Activated CD8-positive, alpha-beta memory T cell treated with anti-CD3 and anti-CD28 coated beads, Interleukin-2, amount 50 U/mL, for 1 hour (primary cell): ENCODE results near the gene CIITA.
"Not testable (repeated sequence)": the region's sequence is repeated elsewhere in the genome, so short reads cannot be mapped to it uniquely, and the experiment has no call there.

Experiments used
- DNase-seq: peaks from one replicate; pipeline ENCODE4 v3.0.0-alpha.2; 2020; ENCODE audit errors: extremely low read depth

Gene CIITA

DNA sequence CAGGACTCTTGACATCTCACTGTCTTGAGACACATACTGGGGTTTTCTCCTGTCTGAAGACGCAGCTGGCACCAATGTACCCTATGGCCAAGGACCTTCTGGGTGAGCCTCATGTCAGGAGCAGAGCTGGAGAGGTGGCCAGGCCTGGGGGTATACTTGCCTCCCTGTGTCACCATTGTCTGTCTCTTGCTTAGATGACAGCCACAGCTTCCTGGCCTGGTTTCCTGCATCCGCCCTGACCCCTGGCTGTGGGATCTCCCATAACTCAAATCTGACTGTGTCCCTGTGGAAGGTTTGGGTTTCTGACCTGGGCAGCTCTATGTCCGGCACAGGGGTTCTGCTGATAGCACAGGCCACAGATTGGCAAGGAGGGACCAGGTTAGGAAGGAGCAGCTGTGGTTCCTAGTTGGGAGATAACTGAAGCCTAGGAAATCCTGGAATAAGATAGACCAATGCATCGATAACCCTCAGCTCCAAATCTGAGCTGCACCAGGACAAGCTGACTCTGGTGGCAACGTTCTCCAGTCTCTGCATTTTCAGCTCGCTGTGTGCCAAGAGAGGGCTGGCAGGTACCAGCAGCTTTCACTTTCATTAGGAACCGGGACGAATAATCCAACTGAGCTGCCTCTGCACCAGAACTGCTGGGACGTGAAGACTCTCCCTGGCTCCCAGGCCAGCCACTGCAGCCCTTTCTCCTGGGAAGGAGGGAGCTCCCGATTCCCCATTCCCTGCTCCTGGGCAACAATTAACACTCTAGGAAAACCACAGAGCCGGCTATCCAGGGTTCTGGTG, 60.3 kb downstream of the CIITA start:
- DNase-seq = no peak

GRCh38 chr16:10938321-10938720, 61.3 kb downstream of the CIITA start:
- DNase-seq = no peak

- no peak for DNase-seq
Measured at GRCh38 chr16:10938796-10939648, 62.0 kb downstream of the CIITA start.

GRCh38 chr16:10939649-10940234, 62.7 kb downstream of the CIITA start:
- no peak for DNase-seq

DNA sequence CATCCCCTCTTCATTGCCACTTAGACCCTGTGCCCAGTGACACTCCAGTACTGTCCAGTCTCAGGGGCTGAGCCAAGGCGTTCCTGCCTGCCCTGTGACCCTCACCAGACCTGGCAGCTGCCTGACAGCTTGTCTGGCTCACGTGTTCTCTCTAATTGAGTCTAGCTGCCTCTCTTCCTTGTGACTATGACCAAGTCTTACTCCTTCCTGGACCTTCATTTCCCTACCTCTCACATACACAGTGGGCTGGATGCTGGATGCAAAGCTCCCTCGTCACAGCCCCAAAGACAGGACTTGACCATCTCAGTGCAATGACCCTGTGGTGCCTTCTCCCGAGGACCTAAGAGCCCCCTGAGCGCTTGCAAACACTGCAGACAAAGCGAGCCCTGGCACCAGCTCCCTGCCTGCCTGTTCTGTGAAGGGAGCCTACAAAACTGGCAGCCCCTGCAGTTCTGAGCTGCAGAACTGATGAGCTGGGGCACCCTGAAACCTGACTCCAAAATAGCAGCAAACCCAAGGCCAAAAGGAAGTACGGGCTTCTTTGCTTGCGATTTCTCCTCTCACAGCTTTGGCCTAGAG, 63.6 kb downstream of the CIITA start:
- no peak for DNase-seq

DNA sequence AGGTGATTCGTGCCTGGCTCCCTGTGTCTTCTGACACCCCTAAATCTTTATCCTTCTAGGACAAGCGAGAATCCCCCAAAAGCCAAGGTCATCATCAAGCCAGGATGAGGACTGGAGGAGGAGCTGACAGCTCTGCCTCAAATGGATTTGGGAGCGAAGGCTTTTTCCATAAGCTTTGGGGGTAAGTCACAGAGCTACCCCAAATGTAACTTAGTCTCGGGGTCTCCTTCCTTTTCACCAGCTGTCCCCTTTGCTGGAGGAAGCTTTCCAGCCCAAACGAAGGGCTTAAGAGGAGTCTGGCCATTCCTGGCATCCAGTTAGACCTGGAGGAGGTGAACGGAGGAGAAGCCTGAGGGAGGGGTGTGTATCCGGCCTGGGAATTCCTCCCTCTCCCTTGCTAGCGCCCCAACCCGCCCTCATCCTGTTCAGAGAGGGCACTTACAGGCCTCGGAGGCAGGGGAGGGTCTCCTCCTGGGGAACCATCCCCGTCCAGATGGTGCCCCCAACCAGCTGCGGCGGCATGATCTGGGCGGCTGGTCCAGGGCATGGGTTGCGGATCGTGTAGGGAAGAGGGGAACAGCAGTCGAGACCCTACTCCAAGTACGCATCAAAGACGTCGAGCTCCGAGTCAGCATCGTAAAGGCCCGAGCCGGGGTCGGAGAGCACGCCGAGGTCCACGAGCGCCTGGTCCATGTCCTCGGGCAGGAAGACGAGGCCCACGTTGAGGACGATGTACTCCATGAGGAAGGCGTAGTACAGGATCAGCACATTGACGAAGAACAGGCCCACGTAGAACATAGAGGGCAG, 64.3 kb downstream of the CIITA start:
- DNase-seq = no peak

DNA sequence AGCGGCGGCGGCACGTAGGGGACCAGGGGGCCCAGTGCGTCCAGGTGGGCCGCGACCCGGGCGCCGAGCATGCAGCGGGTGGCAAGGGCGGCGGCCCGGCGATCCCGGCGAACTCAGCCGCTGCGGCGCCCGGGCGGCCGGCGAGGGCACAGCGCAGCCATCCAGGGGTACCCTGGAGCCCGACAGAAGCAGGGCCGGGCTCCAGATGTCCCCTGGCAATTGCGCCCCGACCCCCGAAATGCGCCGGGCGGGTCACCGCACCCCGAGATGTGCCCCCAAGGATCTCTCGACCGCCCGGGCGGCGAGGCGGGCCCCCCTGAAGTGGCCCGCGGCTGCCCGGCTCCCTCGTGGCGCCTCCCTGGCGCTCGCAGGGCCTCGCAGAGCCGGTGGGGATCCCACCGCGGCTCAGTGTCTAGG, 64.9 kb downstream of the CIITA start:
- DNase-seq = not testable (repeated sequence)

GRCh38 chr16:10942352-10943063, 65.5 kb downstream of the CIITA start, which contains the start of gene DEXI:
DEXI (minus strand) TSS chr16:10942468; CDS start chr16:10942005, 463 bp downstream.
- peak; percentile 70 for DNase-seq

GRCh38 chr16:10943064-10943353, 66.0 kb downstream of the CIITA start:
- no peak for DNase-seq

- peak; percentile 69 for DNase-seq
Measured at GRCh38 chr16:10944249-10945064, 67.5 kb downstream of the CIITA start, which contains the start of gene CLEC16A. CLEC16A (plus strand) TSS chr16:10944564; CDS start chr16:10944718, 154 bp downstream.

DNA sequence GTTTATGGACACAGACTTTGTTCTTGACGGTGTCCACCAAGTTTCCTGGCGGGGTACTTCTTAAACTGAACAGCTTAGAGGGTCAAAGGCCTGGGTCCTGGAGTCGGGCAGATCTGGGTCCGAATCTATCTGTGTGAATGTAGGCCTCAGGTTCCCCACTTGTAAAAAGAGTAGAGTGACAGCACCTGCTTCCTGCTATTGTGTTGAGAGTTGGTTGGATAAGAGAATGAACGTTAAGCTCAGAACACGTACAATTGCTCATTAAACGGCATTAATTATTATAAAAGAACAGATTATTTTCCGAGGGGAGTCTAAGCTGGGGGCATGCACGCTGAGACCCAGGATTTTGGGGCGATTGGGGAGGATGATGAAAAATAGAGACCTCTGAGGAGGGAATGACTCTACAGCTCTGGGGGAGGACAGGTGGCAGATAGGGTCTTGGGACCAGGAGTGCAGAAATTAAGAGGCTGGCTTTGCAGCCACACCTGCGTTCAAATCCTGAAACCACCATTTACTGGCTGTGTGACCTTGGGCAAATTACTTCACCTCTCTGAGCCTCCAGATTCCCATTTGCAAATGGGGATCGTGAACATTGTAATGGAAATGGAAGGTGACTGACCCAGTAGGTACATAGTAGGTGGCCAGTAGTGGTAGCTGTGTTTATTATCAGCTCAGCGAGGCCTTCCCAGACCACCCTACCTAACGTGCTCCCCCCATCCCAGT, 68.2 kb downstream of the CIITA start:
- no peak for DNase-seq

DNA sequence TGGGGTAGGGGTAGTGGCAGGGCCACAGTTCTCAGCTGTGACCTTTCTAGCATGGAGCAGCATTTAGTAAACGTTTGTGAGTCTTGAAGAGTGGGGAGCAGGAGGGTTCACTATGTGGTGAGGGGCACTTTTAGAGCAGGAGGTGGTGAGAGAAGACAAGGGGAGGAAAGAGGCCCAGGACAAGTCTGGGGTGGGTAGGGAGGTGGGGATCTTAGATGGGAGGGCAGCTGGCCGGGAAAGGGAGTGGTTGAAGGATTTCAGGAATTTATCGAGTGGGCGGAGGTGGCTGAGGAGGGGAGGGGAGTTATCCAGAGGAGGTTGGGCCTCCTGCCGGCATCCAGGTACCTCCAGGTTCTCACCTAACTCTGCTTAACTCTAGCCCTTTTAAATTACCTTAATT, 69.3 kb downstream of the CIITA start:
- no peak for DNase-seq

- no peak for DNase-seq
Measured at GRCh38 chr16:10947211-10947787, 70.3 kb downstream of the CIITA start.

- no peak for DNase-seq
Measured at GRCh38 chr16:10949424-10949970, 72.5 kb downstream of the CIITA start.

GRCh38 chr16:10950393-10950792, 73.4 kb downstream of the CIITA start:
- DNase-seq = no peak

DNA sequence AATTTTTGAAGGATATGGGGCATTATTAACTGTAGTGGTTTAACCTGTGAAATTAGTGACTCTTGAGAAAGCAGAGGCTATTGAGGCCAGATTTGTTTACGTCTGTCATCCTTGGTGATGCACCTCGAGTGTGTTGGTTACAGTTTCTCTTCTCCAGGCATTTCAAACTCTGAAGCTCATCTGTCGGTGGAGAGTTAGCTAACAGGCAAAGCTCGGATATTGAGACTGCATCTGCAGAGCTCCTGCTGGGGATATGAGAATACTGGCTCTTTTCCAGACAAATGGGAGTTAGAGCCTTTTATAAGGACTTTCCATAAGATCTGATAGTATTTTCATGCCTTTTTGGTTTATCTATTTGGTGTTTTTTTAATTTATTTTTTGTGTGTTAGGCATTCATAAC, 74.0 kb downstream of the CIITA start:
- DNase-seq = no peak

DNA sequence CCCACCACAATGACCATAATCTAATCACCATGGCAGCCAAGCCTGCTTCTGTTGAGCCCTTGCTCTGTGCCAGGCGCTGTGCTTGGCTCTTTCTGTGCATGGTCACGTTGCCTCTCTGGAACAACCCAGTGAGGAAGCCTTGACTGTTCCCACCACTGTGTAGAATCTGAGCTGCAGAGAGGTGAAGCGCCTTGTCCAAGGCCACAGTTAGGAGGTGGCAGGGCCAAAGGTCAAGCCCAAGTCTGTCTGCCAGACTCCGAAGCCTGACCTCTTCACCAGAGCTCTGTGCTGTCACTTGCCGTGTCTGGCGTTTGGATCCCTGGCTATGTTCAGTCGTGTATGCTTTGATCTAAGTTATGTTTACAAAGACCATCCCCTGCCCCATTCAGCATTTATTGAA, 77.9 kb downstream of the CIITA start:
- no peak for DNase-seq

DNA sequence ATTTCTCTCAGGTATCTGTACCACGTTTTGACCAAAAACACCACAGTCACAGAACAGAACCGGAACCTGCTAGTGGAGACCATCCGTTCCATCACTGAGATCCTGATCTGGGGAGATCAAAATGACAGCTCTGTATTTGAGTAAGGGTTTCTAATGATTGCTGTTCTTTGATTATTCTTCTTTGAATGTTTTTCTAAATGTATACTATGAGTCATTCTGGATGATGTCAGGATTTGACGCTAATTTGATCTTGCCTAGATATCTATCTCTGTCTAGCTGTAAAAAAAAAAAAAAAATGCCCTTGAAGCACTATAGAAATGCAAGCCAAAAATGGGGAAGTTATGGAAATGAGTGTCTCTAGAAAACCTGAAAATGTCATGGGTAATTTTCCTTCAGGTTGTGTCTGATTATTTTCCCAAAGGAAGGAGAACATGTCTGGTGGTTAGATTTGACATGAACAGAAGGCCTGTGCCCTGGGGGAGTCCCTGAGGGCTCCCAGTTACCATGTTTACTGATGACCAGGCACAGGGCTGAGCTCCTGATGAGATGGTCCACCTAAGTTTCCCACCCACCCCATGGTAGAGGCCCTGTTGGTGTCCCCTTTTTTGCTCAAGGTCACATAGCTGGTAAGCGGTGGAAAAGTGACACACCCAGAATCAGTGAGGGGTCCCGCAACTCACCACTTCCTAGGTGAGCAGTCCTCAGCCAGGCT, 80.9 kb downstream of the CIITA start:
- no peak for DNase-seq
